Osteoblast (primary cell): ENCODE results near the gene UQCRHL. TPM values are rescaled to one million over a fixed set of nuclear protein-coding genes. Genes with fewer than 3 reads are reported as not detected.

Experiments used
- DNase-seq: peaks from one replicate; pipeline ENCODE4 v3.0.0; 2011; ENCODE audit warnings: low spot score, mixed read lengths; ENCODE audit not compliant: insufficient read length; ENCODE audit errors: missing footprints
- H2AFZ ChIP-seq: 2 replicates; pipeline ENCODE4 v1.6.0; 2011; ENCODE audit warnings: mild to moderate bottlenecking, low read length
- H3K27ac ChIP-seq: 2 replicates; pipeline ENCODE4 v1.5.1; 2011; ENCODE audit warnings: mild to moderate bottlenecking, low read depth, low read length, moderate library complexity
- H3K27me3 ChIP-seq: 2 replicates; pipeline ENCODE4 v1.6.0; 2012; ENCODE audit warnings: mild to moderate bottlenecking, control low read depth, inconsistent platforms, low read length, moderate library complexity; ENCODE audit not compliant: insufficient read depth
- H3K36me3 ChIP-seq: 2 replicates; pipeline ENCODE4 v1.5.1; 2011; ENCODE audit warnings: mild to moderate bottlenecking, low read length, control low read depth, moderate library complexity; ENCODE audit not compliant: insufficient read depth
- H3K4me1 ChIP-seq: 2 replicates; pipeline ENCODE4 v1.5.1; 2011; ENCODE audit warnings: mild to moderate bottlenecking, low read length, control low read depth, moderate library complexity; ENCODE audit not compliant: insufficient read depth
- H3K4me2 ChIP-seq: 2 replicates; pipeline ENCODE4 v1.6.0; 2011; ENCODE audit warnings: mild to moderate bottlenecking, low read length; ENCODE audit not compliant: insufficient read depth
- H3K4me3 ChIP-seq: fragments of 200-600 bp; sonication (generic); 3 replicates; pipeline ENCODE4 v1.5.1; 2012; ENCODE audit warnings: mild to moderate bottlenecking, low read length, inconsistent platforms; ENCODE audit not compliant: insufficient read depth
- H3K79me2 ChIP-seq: 2 replicates; pipeline ENCODE4 v1.6.0; 2012; ENCODE audit warnings: mild to moderate bottlenecking, low read length, control low read depth, inconsistent platforms; ENCODE audit not compliant: insufficient read depth
- H3K9me3 ChIP-seq: 2 replicates; pipeline ENCODE4 v1.5.1; 2011; ENCODE audit warnings: low read depth, low read length, control low read depth
- H4K20me1 ChIP-seq: 2 replicates; pipeline ENCODE4 v1.6.0; 2012; ENCODE audit warnings: mild to moderate bottlenecking, low read length, control low read depth; ENCODE audit not compliant: insufficient read depth
- total RNA-seq: library from RNA; depleted of rRNA; stranded (reverse); fragments of >200 nt; gene quantifications from 2 replicates; pipeline ENCODE4 v1.2.3, GENCODE V29; 2012
- TF ChIP-seq, protein P1 (sequence below): IDR thresholded peaks from 2 replicates; pipeline ENCODE4 v1.5.1; 2011; ENCODE audit warnings: mild to moderate bottlenecking, low read depth, low read length, moderate library complexity; ENCODE audit errors: extremely low read depth

Gene UQCRHL
- total RNA-seq, 1 donor = 1.1 TPM

DNA sequence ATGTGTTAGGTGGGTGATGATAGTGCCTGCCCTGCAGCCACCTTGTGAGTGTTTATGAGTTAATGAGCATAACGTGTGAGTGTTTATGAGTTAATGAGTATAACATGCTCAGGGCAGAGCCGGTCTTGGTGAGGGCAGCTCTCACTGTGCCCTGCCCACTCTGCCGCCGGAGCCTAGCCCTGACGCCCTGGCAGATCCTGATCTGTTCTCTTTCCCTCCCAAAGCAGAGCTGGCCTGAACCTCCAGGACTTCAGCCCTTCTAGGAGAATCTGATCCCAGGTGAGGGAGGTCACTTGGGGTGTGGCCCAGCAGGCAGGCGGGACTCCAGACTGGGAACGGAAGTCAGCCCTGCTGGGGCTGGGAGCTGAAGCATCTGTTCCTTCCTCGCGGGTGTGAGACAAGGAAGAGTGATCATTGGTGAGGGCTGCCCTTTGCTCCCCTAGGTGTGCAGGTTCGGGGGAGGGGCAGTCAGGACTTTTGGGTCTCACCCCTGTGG, 43.1 kb downstream of the UQCRHL start:
- peaks cover 39% of the 10 kb centered on the region for H3K4me1 ChIP-seq
- H3K36me3 ChIP-seq = peaks cover 40% of the 10 kb centered on the region
- H3K9me3 ChIP-seq = no peaks in the 10 kb centered on the region
- peaks cover 31% of the 10 kb centered on the region for H4K20me1 ChIP-seq
- no peak overlapping the region for H3K27ac ChIP-seq
- TF ChIP-seq, protein P1, sequence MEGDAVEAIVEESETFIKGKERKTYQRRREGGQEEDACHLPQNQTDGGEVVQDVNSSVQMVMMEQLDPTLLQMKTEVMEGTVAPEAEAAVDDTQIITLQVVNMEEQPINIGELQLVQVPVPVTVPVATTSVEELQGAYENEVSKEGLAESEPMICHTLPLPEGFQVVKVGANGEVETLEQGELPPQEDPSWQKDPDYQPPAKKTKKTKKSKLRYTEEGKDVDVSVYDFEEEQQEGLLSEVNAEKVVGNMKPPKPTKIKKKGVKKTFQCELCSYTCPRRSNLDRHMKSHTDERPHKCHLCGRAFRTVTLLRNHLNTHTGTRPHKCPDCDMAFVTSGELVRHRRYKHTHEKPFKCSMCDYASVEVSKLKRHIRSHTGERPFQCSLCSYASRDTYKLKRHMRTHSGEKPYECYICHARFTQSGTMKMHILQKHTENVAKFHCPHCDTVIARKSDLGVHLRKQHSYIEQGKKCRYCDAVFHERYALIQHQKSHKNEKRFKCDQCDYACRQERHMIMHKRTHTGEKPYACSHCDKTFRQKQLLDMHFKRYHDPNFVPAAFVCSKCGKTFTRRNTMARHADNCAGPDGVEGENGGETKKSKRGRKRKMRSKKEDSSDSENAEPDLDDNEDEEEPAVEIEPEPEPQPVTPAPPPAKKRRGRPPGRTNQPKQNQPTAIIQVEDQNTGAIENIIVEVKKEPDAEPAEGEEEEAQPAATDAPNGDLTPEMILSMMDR = no peak
- H3K4me3 ChIP-seq = no peak overlapping the region
- H3K79me2 ChIP-seq = peaks cover 49% of the 10 kb centered on the region
- H3K4me2 ChIP-seq = no peak overlapping the region
- no peak overlapping the region for H2AFZ ChIP-seq
- H3K27me3 ChIP-seq = no peaks in the 10 kb centered on the region
- DNase-seq = peak; percentile 65

DNA sequence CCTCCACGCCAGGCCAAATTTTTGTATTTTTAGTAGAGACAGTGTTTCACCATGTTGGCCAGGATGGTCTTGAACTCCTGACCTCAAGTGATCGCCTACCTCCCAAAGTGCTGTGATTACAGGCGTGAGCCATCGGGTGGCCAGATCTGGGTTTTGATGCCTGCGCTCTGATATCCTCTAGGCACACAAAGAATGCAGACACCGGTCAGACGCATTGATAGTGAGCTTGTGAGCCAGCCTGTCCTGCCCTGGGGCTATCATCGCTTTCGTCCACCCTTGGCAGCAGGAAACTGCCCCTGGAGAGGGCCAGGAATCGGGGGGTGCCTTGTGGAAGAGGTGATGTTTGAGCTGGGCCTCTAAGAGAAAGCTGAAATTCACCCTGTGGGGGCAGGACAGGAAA, 44.9 kb downstream of the UQCRHL start:
- TF ChIP-seq, protein P1 = no peak
- H2AFZ ChIP-seq = no peak overlapping the region
- H3K4me3 ChIP-seq = no peak overlapping the region
- DNase-seq = peak; percentile 83
- H3K4me1 ChIP-seq = peaks cover 46% of the 10 kb centered on the region
- no peaks in the 10 kb centered on the region for H3K9me3 ChIP-seq
- peaks cover 27% of the 10 kb centered on the region for H3K36me3 ChIP-seq
- H4K20me1 ChIP-seq = peaks cover 26% of the 10 kb centered on the region
- H3K27me3 ChIP-seq = no peaks in the 10 kb centered on the region
- H3K79me2 ChIP-seq = peaks cover 52% of the 10 kb centered on the region
- H3K4me2 ChIP-seq = no peak overlapping the region
- H3K27ac ChIP-seq = no peak overlapping the region

DNA sequence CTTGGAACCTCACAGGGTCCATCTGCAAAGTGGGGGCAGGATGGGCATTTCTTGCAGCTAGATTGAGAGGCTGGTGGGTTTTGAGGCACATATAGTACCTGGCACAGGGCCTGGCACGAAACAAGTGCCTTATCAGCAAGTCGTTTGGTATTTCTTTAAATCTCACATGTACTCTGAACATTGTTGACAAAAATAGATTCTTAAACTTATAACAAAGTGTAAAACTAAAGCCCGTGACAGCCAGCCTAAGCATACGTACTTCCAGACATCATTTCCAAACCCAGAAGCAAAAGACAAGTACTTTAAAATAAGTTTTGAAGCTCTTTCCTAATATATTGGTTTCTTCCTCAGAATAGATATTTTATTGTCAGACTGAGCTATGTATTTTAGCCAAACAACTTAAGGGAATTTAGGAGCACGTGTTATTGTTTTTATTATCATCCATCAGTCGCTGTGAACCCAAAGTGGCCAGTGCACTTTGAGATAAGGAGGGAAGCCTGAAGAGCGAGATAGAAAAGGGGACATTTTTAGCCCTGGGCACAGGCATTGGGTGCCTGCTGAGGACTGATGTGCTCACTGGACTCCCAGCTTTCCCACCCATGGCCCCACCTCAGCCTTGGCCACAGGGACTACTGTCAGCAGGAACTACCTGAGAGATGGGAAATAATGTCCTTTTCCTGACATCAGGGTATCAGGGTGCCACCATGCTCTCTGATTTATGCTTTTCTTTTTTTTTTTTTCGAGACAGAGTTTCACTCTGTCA, 45.9 kb downstream of the UQCRHL start:
- DNase-seq = peak; percentile 83
- Histone ChIP-seq H3K4me1 (peaks cover 46% of the 10 kb centered on the region), H3K36me3 (peaks cover 25% of the 10 kb centered on the region), H3K4me3 (peak overlapping the region; percentile 83), H3K79me2 (peaks cover 49% of the 10 kb centered on the region), H3K4me2 (peak overlapping the region; percentile 88), H2AFZ (no peak overlapping the region), H3K27me3 (no peaks in the 10 kb centered on the region), H3K27ac (peak overlapping the region; percentile 77), H4K20me1 (peaks cover 26% of the 10 kb centered on the region), H3K9me3 (no peaks in the 10 kb centered on the region)
- TF ChIP-seq, protein P1 = no peak

- Histone ChIP-seq H3K9me3 (no peaks in the 10 kb centered on the region), H3K36me3 (peaks cover 20% of the 10 kb centered on the region), H3K4me2 (peak overlapping the region; percentile 88), H3K4me1 (peaks cover 41% of the 10 kb centered on the region), H3K27me3 (no peaks in the 10 kb centered on the region), H4K20me1 (peaks cover 26% of the 10 kb centered on the region), H3K27ac (peak overlapping the region; percentile 77), H3K4me3 (peak overlapping the region; percentile 83), H2AFZ (peak overlapping the region; percentile 27), H3K79me2 (peaks cover 49% of the 10 kb centered on the region)
- TF ChIP-seq, protein P1 = no peak
- DNase-seq = peak; percentile 98
Measured at GRCh38 chr1:15760520-15761211, 46.8 kb downstream of the UQCRHL start.
